Ammon's horn (tissue), 1 donor: ENCODE measurements around the gene MREG.
"Not testable (repeated sequence)": the region's sequence is repeated elsewhere in the genome, so short reads cannot be mapped to it uniquely, and the experiment has no call there.

Source experiments
- DNase-seq: peaks from one replicate; pipeline ENCODE4 v3.0.0-alpha.2; 2016; ENCODE audit warnings: low spot score

The MREG gene

DNA sequence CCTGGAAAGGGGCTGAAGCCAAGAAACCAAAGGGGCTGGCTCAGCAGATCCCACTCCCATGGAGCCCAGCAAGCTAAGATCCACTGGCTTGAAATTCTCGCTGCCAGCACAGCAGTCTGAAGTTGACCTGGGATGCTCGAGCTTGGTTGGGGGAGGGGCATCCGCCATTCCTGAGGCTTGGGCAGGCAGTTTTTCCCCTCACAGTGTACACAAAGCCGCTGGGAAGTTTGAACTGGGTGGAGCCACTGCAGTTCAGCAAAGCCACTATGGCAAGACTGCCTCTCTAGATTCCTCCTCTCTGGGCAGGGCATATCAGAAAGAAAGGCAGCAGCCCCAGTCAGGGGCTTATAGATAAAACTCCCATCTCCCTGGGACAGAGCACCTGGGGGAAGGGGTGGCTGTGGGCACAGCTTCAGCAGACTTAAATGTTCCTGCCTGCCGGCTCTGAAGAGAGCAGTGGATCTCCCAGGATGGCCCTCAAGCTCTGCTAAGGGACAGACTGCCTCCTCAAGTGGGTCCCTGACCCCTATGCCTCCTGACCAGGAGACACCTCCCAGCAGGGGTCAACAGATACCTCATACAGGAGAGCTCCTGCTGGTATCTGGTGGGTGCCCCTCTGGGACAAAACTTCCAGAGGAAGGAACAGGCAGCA is 24.7 kb downstream of the MREG start:
- DNase-seq, result not testable (repeated sequence)

- no peak for DNase-seq
Measured at GRCh38 chr2:215985257-215985656, 28.1 kb downstream of the MREG start.

- no peak for DNase-seq
Measured at GRCh38 chr2:215984661-215985060, 28.7 kb downstream of the MREG start.

GRCh38 chr2:215983581-215984351 is 29.6 kb downstream of the MREG start:
- DNase-seq, result no peak

- DNase-seq, result no peak
Measured at GRCh38 chr2:215982465-215982875, 30.9 kb downstream of the MREG start.

DNA sequence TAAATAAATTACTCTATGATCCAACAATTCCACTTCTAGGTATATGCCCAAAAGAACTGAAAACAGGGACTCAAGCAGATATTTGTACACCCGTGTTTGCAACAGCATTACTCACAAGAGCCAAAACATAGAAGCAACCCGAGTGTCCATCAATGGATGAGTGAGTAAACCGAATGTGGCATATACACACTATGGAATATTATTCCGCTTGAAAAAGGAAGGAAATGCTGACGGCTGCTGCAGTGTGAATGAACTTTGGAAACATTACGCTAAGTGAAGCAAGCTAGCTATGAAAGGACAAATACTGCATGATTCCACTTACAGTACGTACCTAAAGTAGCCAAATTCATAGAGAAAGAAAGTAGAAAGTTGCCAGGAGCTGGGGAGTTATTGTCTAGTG is 32.2 kb downstream of the MREG start:
- DNase-seq, result no peak

GRCh38 chr2:215979620-215980019 is 33.7 kb downstream of the MREG start:
- no peak for DNase-seq

GRCh38 chr2:215974700-215975429 is 38.5 kb downstream of the MREG start:
- DNase-seq, result peak; percentile 14

DNA sequence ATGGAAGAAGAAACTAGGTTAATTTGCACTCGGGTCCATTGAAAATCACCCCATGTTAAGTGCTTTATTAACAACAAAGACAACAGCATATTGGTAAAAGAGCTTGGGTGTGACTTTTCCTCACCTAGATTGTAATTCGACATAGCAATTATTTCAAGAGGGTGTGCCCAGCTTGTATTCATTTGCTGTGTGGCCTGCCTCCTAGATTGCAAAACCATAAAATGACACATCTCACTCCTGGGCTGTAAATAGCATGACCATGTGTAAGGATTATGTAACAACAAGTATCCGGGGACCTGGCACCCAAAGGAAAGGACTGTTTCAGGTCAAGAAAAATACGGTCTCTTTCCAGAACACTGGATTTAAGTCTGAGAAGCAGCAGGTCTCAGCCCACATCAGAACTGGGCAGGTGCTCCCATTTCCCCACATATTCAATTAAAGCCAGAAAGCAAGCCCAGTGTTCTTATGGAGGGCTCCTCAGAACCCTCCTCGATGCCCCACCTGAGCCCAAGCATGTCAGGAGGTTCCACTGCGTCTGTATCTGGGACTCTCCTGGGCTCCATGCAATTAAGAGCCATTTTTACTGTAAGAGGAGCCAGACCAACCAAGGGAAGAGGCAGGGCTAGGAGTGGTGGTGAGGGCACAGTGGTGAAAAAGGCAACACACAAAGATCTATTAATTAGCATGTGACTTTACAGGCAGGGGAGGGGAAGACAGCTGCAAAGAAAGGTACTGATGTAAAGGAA is 39.2 kb downstream of the MREG start:
- DNase-seq, result peak; percentile 40

GRCh38 chr2:215973145-215973792 is 40.1 kb downstream of the MREG start:
- no peak for DNase-seq

GRCh38 chr2:215971671-215972070 is 41.7 kb downstream of the MREG start:
- no peak for DNase-seq

- peak; percentile 20 for DNase-seq
Measured at GRCh38 chr2:215970894-215971293, 42.5 kb downstream of the MREG start.

- DNase-seq, result no peak
Measured at GRCh38 chr2:215970425-215970824, 42.9 kb downstream of the MREG start.

- DNase-seq, result no peak
Measured at GRCh38 chr2:215969131-215969841, 44.1 kb downstream of the MREG start.

- no peak for DNase-seq
Measured at GRCh38 chr2:215968499-215968898, 44.9 kb downstream of the MREG start.

GRCh38 chr2:215967590-215968378 is 45.6 kb downstream of the MREG start:
- DNase-seq, result no peak

- no peak for DNase-seq
Measured at GRCh38 chr2:215966951-215967350, 46.4 kb downstream of the MREG start.

GRCh38 chr2:215966274-215966673 is 47.1 kb downstream of the MREG start:
- no peak for DNase-seq

DNA sequence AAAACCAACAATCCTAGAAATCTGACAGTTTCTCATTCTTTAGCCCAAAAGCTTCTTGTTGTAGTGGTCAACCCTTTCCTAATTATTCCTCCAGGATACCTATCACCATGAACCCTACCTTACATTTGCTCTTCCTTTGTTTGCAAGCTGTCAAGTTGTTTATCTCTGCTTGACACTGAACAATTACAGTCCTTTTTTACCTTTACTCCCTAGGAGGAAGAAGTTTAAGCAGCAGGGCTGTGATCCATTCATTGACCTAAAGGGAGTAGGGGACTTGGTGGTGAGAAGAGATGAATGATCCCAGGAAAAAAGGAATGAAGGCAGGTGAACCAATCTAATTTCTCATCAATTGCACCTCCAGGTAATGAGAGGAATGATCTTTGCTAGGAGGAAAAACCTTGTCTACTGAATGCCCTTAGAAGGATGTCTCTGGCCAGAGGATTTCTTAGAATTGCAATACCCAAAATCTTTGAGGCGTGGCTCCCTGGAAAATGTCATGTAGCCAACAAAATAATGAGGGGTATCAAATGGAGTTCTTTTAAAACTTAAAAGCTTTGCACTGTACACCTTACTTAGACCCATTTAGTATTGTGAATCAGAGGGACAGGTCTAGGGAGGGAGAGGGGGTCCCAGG is 47.7 kb downstream of the MREG start:
- DNase-seq, result no peak

DNA sequence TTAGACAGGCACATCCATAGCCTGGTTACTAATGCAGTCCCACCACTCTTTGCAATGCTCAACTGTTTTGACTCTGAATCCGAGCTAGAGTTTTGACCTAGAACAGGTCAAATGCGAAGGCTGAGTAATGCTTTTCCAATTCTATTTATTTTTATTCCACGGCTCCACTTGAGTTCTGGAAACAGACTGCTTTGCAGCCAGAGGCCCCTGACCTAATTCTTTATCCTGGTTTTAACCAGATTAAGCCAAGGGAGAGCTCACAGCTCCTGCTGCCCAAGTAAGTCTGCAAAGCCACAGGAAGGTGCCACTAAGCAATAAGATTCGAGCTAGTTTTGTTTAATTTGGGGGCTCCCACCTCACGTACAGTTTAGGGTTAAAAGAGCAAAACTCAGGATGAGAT is 51.4 kb downstream of the MREG start:
- DNase-seq, result no peak
